A549 (cell line): Measurements from ENCODE around the gene ABCC4.

Source experiments
- CEBPB ChIP-seq, 2 experiments: fragments of >200 bp in 1 of 2; sonication (Bioruptor Twin) in 1 of 2; formaldehyde crosslinking in 1 of 2; IDR thresholded peaks; 2 replicates each; pipeline ENCODE4 v1.6.1; 2012 to 2016
- EHF ChIP-seq: fragments of 250-450 bp; sonication (Bioruptor Pico); IDR thresholded peaks from 2 replicates; pipeline ENCODE4 v1.5.0; 2020; ENCODE audit warnings: mild to moderate bottlenecking
- EHMT2 ChIP-seq: fragments of 200-600 bp; sonication (generic); IDR thresholded peaks from 2 replicates; pipeline ENCODE4 v1.6.1; 2016; ENCODE audit warnings: antibody characterized with exemption, low read depth, mild to moderate bottlenecking, moderate library complexity
- EP300 ChIP-seq, 2 experiments: fragments of >200 bp; sonication (Bioruptor Twin); formaldehyde crosslinking; IDR thresholded peaks; 2 replicates in 1 of 2; 3 replicates in 1 of 2; pipeline ENCODE4 v1.6.1; 2016 to 2017
- HOXA7 ChIP-seq: fragments of 250-450 bp; sonication (Bioruptor Pico); IDR thresholded peaks from 2 replicates; pipeline ENCODE4 v1.5.0; 2020; ENCODE audit warnings: mild to moderate bottlenecking, moderate library complexity
- MYC ChIP-seq: IDR thresholded peaks from 2 replicates; pipeline ENCODE4 v1.6.1; 2012; ENCODE audit warnings: mild to moderate bottlenecking, inconsistent platforms, low read length, improper control_type of control experiment, borderline replicate concordance
- NR3C1 ChIP-seq: fragments of >200 bp; sonication (Bioruptor Twin); formaldehyde crosslinking; IDR thresholded peaks from 3 replicates; pipeline ENCODE4 v1.6.1; 2017
- POLR2A ChIP-seq: IDR thresholded peaks from 2 replicates; pipeline ENCODE4 v1.6.1; 2012; ENCODE audit warnings: mild to moderate bottlenecking, low read length
- RCOR1 ChIP-seq: fragments of 150-350 bp; IDR thresholded peaks from 2 replicates; pipeline ENCODE4 v1.6.1; 2014; ENCODE audit warnings: antibody characterized with exemption, low read length, low read depth
- RNF2 ChIP-seq: fragments of 200-600 bp; sonication (generic); IDR thresholded peaks from 2 replicates; pipeline ENCODE4 v1.6.1; 2016; ENCODE audit warnings: low read depth, mild to moderate bottlenecking, antibody characterized with exemption, moderate library complexity, borderline replicate concordance
- SMC3 ChIP-seq: fragments of >200 bp; sonication (Bioruptor Twin); formaldehyde crosslinking; IDR thresholded peaks from 3 replicates; pipeline ENCODE4 v1.6.1; 2018; ENCODE audit warnings: inconsistent platforms
- TP53 ChIP-seq: fragments of 250-450 bp; sonication (Bioruptor Pico); IDR thresholded peaks from 2 replicates; pipeline ENCODE4 v1.5.0; 2021; ENCODE audit warnings: mild to moderate bottlenecking, moderate library complexity
- TF ChIP-seq, protein P1 (sequence below): fragments of >200 bp; sonication (Bioruptor Twin); formaldehyde crosslinking; IDR thresholded peaks from 3 replicates; pipeline ENCODE4 v1.5.1; 2016

DNA sequence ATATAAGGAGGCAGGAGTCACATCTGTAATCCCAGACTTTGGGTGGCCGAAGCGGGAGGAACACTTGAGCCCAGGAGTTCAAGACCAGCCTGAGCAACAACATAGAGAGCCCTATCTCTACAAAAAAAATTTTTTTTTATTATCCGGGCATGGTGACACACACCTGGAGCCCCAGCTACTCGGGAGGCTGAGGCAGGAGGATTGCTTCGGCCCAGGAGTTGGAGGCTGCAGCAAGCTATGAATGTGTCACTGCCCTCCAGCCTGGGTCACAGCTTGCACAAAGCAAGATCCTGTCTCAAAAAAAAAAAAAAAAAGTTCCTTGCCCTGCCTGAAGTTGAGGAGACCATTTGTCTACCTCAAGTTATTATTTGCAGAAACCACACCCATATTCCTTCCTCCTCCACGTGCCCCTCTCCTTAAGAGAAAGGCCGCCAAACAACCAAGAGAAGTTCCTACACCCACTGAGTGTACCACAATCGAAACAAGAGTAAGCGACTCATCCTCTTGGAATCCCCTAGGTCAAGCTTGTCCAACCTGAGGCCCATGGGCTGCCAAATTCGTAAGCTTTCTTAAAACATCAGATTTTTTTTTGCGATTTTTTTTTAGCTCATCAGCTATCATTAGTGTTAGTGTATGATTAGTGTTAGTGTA is 2.2 kb downstream of the ABCC4 start:
- TF ChIP-seq, protein P1, sequence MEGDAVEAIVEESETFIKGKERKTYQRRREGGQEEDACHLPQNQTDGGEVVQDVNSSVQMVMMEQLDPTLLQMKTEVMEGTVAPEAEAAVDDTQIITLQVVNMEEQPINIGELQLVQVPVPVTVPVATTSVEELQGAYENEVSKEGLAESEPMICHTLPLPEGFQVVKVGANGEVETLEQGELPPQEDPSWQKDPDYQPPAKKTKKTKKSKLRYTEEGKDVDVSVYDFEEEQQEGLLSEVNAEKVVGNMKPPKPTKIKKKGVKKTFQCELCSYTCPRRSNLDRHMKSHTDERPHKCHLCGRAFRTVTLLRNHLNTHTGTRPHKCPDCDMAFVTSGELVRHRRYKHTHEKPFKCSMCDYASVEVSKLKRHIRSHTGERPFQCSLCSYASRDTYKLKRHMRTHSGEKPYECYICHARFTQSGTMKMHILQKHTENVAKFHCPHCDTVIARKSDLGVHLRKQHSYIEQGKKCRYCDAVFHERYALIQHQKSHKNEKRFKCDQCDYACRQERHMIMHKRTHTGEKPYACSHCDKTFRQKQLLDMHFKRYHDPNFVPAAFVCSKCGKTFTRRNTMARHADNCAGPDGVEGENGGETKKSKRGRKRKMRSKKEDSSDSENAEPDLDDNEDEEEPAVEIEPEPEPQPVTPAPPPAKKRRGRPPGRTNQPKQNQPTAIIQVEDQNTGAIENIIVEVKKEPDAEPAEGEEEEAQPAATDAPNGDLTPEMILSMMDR, result no peak
- TF ChIP-seq POLR2A (no peak), CEBPB (IDR thresholded peaks at IDR 0.05) (no peak), EP300 (IDR thresholded peaks at IDR 0.05) (no peak), RCOR1 (no peak), RNF2 (no peak), NR3C1 (no peak), SMC3 (no peak), EHMT2 (no peak), TP53 (CRISPR knock-in tag) (no peak), HOXA7 (CRISPR knock-in tag) (no peak), EHF (CRISPR knock-in tag) (no peak), MYC (no peak)
